HepG2 (cell line): ENCODE measurements around the gene DPY30. TPM values are rescaled to one million over a fixed set of nuclear protein-coding genes. Genes with fewer than 3 reads are reported as not detected.

Experiments used
- ARNT ChIP-seq: fragments of 450-650 bp; IDR thresholded peaks from 2 replicates; pipeline ENCODE4 v1.6.1; 2017
- FOXJ3 ChIP-seq: sonication (generic); formaldehyde crosslinking; IDR thresholded peaks from 2 replicates; pipeline ENCODE4 v1.4.0; 2020; ENCODE audit warnings: missing genetic modification reagents, mild to moderate bottlenecking, borderline replicate concordance
- MEIS2 ChIP-seq: sonication (generic); formaldehyde crosslinking; IDR thresholded peaks from 2 replicates; pipeline ENCODE4 v1.9.0; 2021; ENCODE audit warnings: mild to moderate bottlenecking, missing genetic modification reagents
- RBM22 ChIP-seq: fragments of 200-400 bp; formaldehyde crosslinking; optimal IDR thresholded peaks from 2 replicates; pipeline ENCODE3; 2017; ENCODE audit warnings: mild to moderate bottlenecking, low read length, moderate library complexity
- RCOR2 ChIP-seq: IDR thresholded peaks from 2 replicates; pipeline ENCODE4 v1.6.1; 2016; ENCODE audit warnings: missing biosample characterization, missing genetic modification reagents
- RFXAP ChIP-seq: sonication (generic); formaldehyde crosslinking; IDR thresholded peaks from 2 replicates; pipeline ENCODE4 v1.4.0; 2020; ENCODE audit warnings: missing genetic modification reagents, borderline replicate concordance
- ZNF180 ChIP-seq: sonication (generic); formaldehyde crosslinking; IDR thresholded peaks from 2 replicates; pipeline ENCODE4 v1.4.0; 2020; ENCODE audit warnings: low read depth, missing genetic modification reagents, borderline replicate concordance
- ZNF569 ChIP-seq: sonication (generic); formaldehyde crosslinking; IDR thresholded peaks from 2 replicates; pipeline ENCODE4 v1.5.0; 2020; ENCODE audit warnings: mild to moderate bottlenecking, missing genetic modification reagents, moderate library complexity, borderline replicate concordance
- polyA plus RNA-seq, 8 experiments: library from polyadenylated mRNA; depleted of rRNA in 3 of 8; stranded (reverse) in 7 of 8; unstranded in 1 of 8; fragments of >200 nt; fragmentation: Illumina TruSeq in 4 of 8; extraction: Trizol in 4 of 8; gene quantifications; 2 replicates each; pipeline versions ENCODE4 v1.2.1 to v1.2.3, GENCODE V29; 2011 to 2016; ENCODE audit warnings: low read depth in 4 of 8, missing spikeins in 1 of 8, mixed read lengths in 1 of 8; ENCODE audit not compliant: insufficient read depth in 1 of 8
- total RNA-seq, 5 experiments: library from RNA; depleted of rRNA; stranded (reverse); fragments of >200 nt; fragmentation: Illumina TruSeq; extraction: Trizol; gene quantifications; 2 replicates each; pipeline ENCODE4 v1.2.3, GENCODE V29; 2016; ENCODE audit warnings: low read depth in 1 of 5
- TF ChIP-seq, protein P1 (sequence below): sonication (generic); formaldehyde crosslinking; IDR thresholded peaks from 2 replicates; pipeline ENCODE4 v1.5.0; 2020; ENCODE audit warnings: mild to moderate bottlenecking, missing genetic modification reagents
- TF ChIP-seq, protein P2 (sequence below): sonication (generic); formaldehyde crosslinking; IDR thresholded peaks from 2 replicates; pipeline ENCODE4 v1.9.0; 2022; ENCODE audit warnings: missing genetic modification reagents, mild to moderate bottlenecking, borderline replicate concordance
- TF ChIP-seq, protein P3 (sequence below): sonication (generic); formaldehyde crosslinking; IDR thresholded peaks from 2 replicates; pipeline ENCODE4 v1.5.1; 2020; ENCODE audit warnings: mild to moderate bottlenecking, missing genetic modification reagents

The DPY30 gene
- total and polyA plus RNA-seq, 2 of the 13 experiments (the other 11 are each of a cell fraction or from before 2014, with no cell fraction given) = 98.1 to 118 TPM

DNA sequence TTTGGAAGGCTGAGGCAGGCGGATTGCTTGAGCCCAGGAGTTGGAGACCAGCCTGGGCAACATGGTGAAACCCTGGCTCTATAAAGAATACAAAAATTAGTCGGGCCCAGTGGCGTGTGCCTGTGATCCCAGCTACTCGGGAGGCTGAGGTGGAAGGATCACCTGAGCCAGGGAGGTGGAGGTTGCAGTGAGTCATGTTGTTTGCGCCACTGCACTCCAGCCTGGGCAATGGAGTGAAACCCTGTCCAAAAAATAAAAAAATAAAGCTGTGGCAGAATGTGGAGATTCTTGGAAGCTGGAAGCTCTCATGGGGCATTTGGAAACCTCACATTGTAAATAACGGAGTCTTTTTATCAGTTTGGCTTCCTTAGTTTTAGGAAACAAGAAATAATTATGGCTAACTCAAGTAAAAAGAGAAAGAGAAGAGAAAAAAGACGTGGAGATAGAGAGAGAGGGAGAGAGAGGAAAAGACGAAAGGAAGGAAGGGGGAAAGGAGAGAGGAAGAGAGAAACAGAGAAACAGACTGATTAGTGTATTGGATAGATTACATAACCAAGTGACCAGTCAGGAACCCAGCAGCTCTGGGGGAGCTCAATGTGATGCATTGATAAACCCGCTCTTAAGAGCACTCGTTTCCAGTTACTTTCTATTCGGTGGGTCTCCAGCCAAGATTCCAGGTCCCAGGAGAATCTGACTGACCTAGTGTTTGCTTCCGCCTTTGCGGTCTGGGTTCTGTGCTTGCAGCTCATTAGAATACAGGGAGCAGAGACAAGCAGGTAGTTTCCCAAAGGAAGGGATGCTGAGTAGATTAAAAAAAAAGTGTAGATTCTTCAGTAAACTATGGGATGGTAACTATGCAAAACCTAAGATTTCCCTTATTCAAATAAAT, 22.6 kb upstream of the DPY30 start (continued):
- TF ChIP-seq ZNF569 (CRISPR knock-in tag) (0 out of 2 replicates have a peak, but pooled peaks have one; percentile 6), ARNT (0 out of 2 replicates have a peak, but pooled peaks have one; percentile 26), RFXAP (CRISPR knock-in tag) (no peak), MEIS2 (no peak), ZNF180 (CRISPR knock-in tag) (no peak), RCOR2 (CRISPR knock-in tag) (0 out of 2 replicates have a peak, but pooled peaks have one; percentile 13), RBM22 (no peak), FOXJ3 (peak; percentile 63; the same call in 1 of the 2 replicates)
- TF ChIP-seq, protein P1, sequence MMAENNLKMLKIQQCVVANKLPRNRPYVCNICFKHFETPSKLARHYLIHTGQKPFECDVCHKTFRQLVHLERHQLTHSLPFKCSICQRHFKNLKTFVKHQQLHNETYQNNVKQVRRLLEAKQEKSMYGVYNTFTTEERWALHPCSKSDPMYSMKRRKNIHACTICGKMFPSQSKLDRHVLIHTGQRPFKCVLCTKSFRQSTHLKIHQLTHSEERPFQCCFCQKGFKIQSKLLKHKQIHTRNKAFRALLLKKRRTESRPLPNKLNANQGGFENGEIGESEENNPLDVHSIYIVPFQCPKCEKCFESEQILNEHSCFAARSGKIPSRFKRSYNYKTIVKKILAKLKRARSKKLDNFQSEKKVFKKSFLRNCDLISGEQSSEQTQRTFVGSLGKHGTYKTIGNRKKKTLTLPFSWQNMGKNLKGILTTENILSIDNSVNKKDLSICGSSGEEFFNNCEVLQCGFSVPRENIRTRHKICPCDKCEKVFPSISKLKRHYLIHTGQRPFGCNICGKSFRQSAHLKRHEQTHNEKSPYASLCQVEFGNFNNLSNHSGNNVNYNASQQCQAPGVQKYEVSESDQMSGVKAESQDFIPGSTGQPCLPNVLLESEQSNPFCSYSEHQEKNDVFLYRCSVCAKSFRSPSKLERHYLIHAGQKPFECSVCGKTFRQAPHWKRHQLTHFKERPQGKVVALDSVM (CRISPR knock-in tag) = peak; percentile 99
- TF ChIP-seq, protein P2, sequence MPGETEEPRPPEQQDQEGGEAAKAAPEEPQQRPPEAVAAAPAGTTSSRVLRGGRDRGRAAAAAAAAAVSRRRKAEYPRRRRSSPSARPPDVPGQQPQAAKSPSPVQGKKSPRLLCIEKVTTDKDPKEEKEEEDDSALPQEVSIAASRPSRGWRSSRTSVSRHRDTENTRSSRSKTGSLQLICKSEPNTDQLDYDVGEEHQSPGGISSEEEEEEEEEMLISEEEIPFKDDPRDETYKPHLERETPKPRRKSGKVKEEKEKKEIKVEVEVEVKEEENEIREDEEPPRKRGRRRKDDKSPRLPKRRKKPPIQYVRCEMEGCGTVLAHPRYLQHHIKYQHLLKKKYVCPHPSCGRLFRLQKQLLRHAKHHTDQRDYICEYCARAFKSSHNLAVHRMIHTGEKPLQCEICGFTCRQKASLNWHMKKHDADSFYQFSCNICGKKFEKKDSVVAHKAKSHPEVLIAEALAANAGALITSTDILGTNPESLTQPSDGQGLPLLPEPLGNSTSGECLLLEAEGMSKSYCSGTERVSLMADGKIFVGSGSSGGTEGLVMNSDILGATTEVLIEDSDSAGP (CRISPR knock-in tag) = 0 out of 2 replicates have a peak, but pooled peaks have one; percentile 45
- TF ChIP-seq, protein P3, sequence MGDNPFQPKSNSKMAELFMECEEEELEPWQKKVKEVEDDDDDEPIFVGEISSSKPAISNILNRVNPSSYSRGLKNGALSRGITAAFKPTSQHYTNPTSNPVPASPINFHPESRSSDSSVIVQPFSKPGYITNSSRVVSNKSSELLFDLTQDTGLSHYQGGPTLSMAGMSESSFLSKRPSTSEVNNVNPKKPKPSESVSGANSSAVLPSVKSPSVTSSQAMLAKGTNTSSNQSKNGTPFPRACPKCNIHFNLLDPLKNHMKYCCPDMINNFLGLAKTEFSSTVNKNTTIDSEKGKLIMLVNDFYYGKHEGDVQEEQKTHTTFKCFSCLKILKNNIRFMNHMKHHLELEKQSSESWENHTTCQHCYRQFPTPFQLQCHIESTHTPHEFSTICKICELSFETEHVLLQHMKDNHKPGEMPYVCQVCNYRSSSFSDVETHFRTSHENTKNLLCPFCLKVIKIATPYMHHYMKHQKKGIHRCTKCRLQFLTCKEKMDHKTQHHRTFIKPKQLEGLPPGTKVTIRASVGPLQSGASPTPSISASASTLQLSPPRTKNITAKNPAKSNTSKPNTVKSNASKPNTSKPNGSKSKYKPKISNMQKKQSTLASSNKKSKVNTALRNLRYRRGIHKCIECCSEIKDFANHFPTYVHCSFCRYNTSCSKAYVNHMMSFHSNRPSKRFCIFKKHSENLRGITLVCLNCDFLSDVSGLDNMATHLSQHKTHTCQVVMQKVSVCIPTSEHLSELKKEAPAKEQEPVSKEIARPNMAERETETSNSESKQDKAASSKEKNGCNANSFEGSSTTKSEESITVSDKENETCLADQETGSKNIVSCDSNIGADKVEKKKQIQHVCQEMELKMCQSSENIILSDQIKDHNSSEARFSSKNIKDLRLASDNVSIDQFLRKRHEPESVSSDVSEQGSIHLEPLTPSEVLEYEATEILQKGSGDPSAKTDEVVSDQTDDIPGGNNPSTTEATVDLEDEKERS (CRISPR knock-in tag) = 0 out of 2 replicates have a peak, but pooled peaks have one; percentile 74
